Trophoblast cell (in vitro differentiated cells and primary cell): Measurements from ENCODE around the gene SYTL1.
A peak's percentile ranks its signal among the peaks of the same experiment; 100 is the strongest.

ENCODE experiments used
- DNase-seq, 2 donors: peaks; one replicate each; pipeline ENCODE4 v3.0.0-alpha.2; 2016
- H2AFZ ChIP-seq: 2 replicates; pipeline ENCODE4 v1.6.1; 2013; ENCODE audit warnings: low read length, moderate library complexity, mild to moderate bottlenecking; ENCODE audit not compliant: insufficient read depth, poor library complexity
- H2AK5ac ChIP-seq: 2 replicates; pipeline ENCODE4 v1.6.1; 2013; ENCODE audit warnings: mild to moderate bottlenecking, low read length
- H2BK120ac ChIP-seq: 2 replicates; pipeline ENCODE4 v1.6.1; 2013; ENCODE audit warnings: low read length, mild to moderate bottlenecking, moderate library complexity; ENCODE audit not compliant: insufficient read depth, poor library complexity
- H2BK12ac ChIP-seq: 2 replicates; pipeline ENCODE4 v1.6.1; 2013; ENCODE audit warnings: mild to moderate bottlenecking, low read length, moderate library complexity
- H2BK5ac ChIP-seq: 2 replicates; pipeline ENCODE4 v1.6.1; 2013; ENCODE audit warnings: low read length, low read depth, moderate library complexity, mild to moderate bottlenecking; ENCODE audit not compliant: poor library complexity
- H3K14ac ChIP-seq: 2 replicates; pipeline ENCODE4 v1.6.1; 2013; ENCODE audit warnings: mild to moderate bottlenecking, low read length
- H3K18ac ChIP-seq: 2 replicates; pipeline ENCODE4 v1.6.1; 2013; ENCODE audit warnings: mild to moderate bottlenecking, low read length
- H3K23ac ChIP-seq: 2 replicates; pipeline ENCODE4 v1.6.1; 2013; ENCODE audit warnings: low read length
- H3K27ac ChIP-seq: 2 replicates; pipeline ENCODE4 v1.5.1; 2013; ENCODE audit warnings: low read depth, mild to moderate bottlenecking, inconsistent platforms, low read length, moderate library complexity
- H3K27me3 ChIP-seq: 2 replicates; pipeline ENCODE4 v1.6.1; 2013; ENCODE audit warnings: inconsistent platforms, mild to moderate bottlenecking, low read length, moderate library complexity; ENCODE audit not compliant: insufficient read depth
- H3K36me3 ChIP-seq, 2 experiments: 1 replicate in 1 of 2; 2 replicates in 1 of 2; pipeline ENCODE4 v1.6.1; 2013; ENCODE audit warnings: low read length in 2 of 2, mild to moderate bottlenecking in 2 of 2, moderate library complexity in 1 of 2; ENCODE audit not compliant: insufficient read depth in 2 of 2, control insufficient read depth in 1 of 2
- H3K4ac ChIP-seq: 2 replicates; pipeline ENCODE4 v1.6.1; 2013; ENCODE audit warnings: low read depth, mild to moderate bottlenecking, low read length, moderate library complexity
- H3K4me1 ChIP-seq, 2 experiments: 1 replicate in 1 of 2; 2 replicates in 1 of 2; pipeline ENCODE4 v1.6.1; 2013; ENCODE audit warnings: low read length in 2 of 2, mild to moderate bottlenecking in 2 of 2, moderate library complexity in 1 of 2; ENCODE audit not compliant: insufficient read depth in 2 of 2, control insufficient read depth in 1 of 2
- H3K4me2 ChIP-seq: 2 replicates; pipeline ENCODE4 v1.6.1; 2013; ENCODE audit warnings: inconsistent platforms, mild to moderate bottlenecking, low read length, moderate library complexity
- H3K4me3 ChIP-seq: 2 replicates; pipeline ENCODE4 v1.5.1; 2013; ENCODE audit warnings: mild to moderate bottlenecking, low read depth, low read length, inconsistent platforms
- H3K79me1 ChIP-seq: one replicate; pipeline ENCODE4 v1.6.1; 2013; ENCODE audit warnings: low read length
- H3K79me2 ChIP-seq: 2 replicates; pipeline ENCODE4 v1.6.1; 2013; ENCODE audit warnings: low read length, mild to moderate bottlenecking; ENCODE audit not compliant: control insufficient read depth, insufficient read depth, poor library complexity
- H3K9ac ChIP-seq: 2 replicates; pipeline ENCODE4 v1.6.1; 2013; ENCODE audit warnings: mild to moderate bottlenecking, low read length
- H3K9me3 ChIP-seq: 2 replicates; pipeline ENCODE4 v1.6.1; 2013; ENCODE audit warnings: low read depth, mild to moderate bottlenecking, control low read depth, inconsistent platforms, low read length; ENCODE audit not compliant: insufficient read depth
- H4K12ac ChIP-seq: 2 replicates; pipeline ENCODE4 v1.6.1; 2013; ENCODE audit warnings: low read depth, mild to moderate bottlenecking, low read length, moderate library complexity
- H4K8ac ChIP-seq: 2 replicates; pipeline ENCODE4 v1.6.1; 2013; ENCODE audit warnings: low read depth, mild to moderate bottlenecking, low read length, moderate library complexity
- H4K91ac ChIP-seq: one replicate; pipeline ENCODE4 v1.6.1; 2013; ENCODE audit warnings: low read depth, mild to moderate bottlenecking, low read length, moderate library complexity
- WGBS: extraction: QIAGEN DNeasy Blood & Tissue Kit; methylation state at CpG from one replicate; pipeline ENCODE4 v1.1.7; 2013; ENCODE audit warnings: missing lambda C conversion rate; ENCODE audit not compliant: insufficient read length, insufficient coverage; ENCODE audit errors: extremely low coverage; 5-methylcytosine and 5-hydroxymethylcytosine counted together

The SYTL1 gene

GRCh38 chr1:27399251-27400025, 57.6 kb downstream of the SYTL1 start:
- no peak overlapping the region for H2BK120ac ChIP-seq
- H3K79me1 ChIP-seq = no peaks in the 10 kb centered on the region
- H3K4me2 ChIP-seq = no peak overlapping the region
- H3K36me3 ChIP-seq = no peaks in the 10 kb centered on the region
- DNase-seq = no peak
- WGBS = no CpG with 5 or more reads among the region's 19 CpGs
- H2AFZ ChIP-seq = no peak overlapping the region
- H4K12ac ChIP-seq = no peak overlapping the region
- H3K9me3 ChIP-seq = peaks cover 4% of the 10 kb centered on the region
- H3K14ac ChIP-seq = no peak overlapping the region
- no peak overlapping the region for H3K23ac ChIP-seq
- H3K4ac ChIP-seq = no peak overlapping the region
- H3K9ac ChIP-seq = no peak overlapping the region
- no peak overlapping the region for H2BK5ac ChIP-seq
- no peak overlapping the region for H3K4me3 ChIP-seq
- H3K27me3 ChIP-seq = no peaks in the 10 kb centered on the region
- no peak overlapping the region for H4K91ac ChIP-seq
- H3K4me1 ChIP-seq = peaks cover 8 to 12% of the 10 kb centered on the region in 2 experiments
- no peak overlapping the region for H3K18ac ChIP-seq
- no peak overlapping the region for H3K27ac ChIP-seq
- H2AK5ac ChIP-seq = no peak overlapping the region
- no peak overlapping the region for H2BK12ac ChIP-seq
- no peaks in the 10 kb centered on the region for H3K79me2 ChIP-seq
- H4K8ac ChIP-seq = no peak overlapping the region

DNA sequence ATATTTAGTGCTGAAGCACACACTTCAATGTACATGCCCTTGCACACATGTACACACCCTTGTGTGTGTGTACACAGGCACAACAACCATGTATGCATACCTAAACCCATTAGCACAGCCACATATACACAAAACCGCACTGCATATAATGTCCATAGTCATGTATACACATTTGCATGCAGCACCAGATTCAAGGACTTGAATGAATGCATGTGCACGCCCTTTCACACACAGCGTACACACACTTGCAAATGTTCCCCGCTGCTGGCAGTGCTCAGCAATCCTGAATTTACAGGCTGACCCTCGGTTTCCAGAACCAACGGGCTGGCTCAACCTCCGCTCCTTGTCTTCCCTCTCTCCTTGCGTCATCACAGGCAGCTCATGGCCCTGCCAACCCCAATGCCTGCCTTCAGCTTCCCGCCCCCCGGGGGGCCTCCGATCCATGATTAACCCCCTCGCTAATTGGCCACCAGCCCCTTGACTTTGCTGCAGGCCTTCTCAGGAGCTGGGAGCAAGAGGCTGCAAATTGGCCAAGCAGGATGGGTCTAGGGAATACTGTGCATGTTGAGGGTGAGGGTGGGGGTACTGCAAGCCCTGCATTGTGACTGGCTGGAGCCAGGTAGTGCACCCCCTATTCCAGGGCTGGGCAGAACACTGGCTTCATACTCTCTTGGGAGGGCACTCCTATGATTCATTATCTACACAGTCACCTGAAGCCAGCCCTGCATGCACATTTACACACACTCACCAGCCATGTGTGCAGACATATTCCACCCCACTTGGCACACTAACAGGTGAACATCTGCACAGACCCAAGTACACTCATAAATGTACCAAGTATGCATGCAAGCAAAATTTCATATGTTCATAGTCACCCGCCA, 58.5 kb downstream of the SYTL1 start:
- WGBS = no CpG with 5 or more reads among the region's 13 CpGs

DNA sequence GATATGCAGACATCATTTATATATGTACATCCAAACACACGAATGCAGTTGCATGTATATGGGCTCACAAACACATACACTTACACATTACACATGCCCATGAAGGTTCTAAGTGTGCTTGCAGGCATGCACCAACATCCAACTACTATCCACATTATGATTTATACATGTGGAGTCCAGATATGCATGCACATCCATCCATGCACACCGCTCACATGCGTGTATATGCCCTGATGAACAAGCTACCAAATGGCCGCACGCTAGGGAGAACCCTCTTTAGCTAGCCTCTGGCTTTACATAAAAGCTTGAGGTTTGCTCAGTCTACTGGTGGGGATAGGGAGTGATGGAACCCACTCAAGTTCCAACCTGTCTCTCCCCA, 59.1 kb downstream of the SYTL1 start:
- H3K27ac ChIP-seq = no peak overlapping the region
- H3K4ac ChIP-seq = no peak overlapping the region
- no peaks in the 10 kb centered on the region for H3K36me3 ChIP-seq
- peaks cover 4% of the 10 kb centered on the region for H3K9me3 ChIP-seq
- no peak overlapping the region for H3K4me3 ChIP-seq
- H2BK5ac ChIP-seq = no peak overlapping the region
- H4K91ac ChIP-seq = no peak overlapping the region
- H3K9ac ChIP-seq = no peak overlapping the region
- H3K18ac ChIP-seq = no peak overlapping the region
- peaks cover 4% of the 10 kb centered on the region for H3K79me1 ChIP-seq
- no peak overlapping the region for H4K8ac ChIP-seq
- H2BK120ac ChIP-seq = no peak overlapping the region
- H3K27me3 ChIP-seq = no peaks in the 10 kb centered on the region
- no peak overlapping the region for H2AK5ac ChIP-seq
- no CpG with 5 or more reads among the region's 5 CpGs for WGBS
- no peak overlapping the region for H3K14ac ChIP-seq
- no peak overlapping the region for H2BK12ac ChIP-seq
- H3K23ac ChIP-seq = no peak overlapping the region
- H4K12ac ChIP-seq = no peak overlapping the region
- H3K79me2 ChIP-seq = no peaks in the 10 kb centered on the region
- H3K4me1 ChIP-seq = peaks cover 11 to 20% of the 10 kb centered on the region in 2 experiments
- no peak overlapping the region for H2AFZ ChIP-seq
- no peak for DNase-seq
- H3K4me2 ChIP-seq = no peak overlapping the region

More for the DNA sequence above, 58.5 kb downstream of the SYTL1 start:
- Histone ChIP-seq H3K4me2 (no peak overlapping the region), H2BK12ac (no peak overlapping the region), H3K23ac (no peak overlapping the region), H3K14ac (no peak overlapping the region), H3K9me3 (peaks cover 4% of the 10 kb centered on the region), H3K27me3 (no peaks in the 10 kb centered on the region), H2AFZ (no peak overlapping the region), H3K4ac (no peak overlapping the region), H3K27ac (no peak overlapping the region), H3K36me3 (no peaks in the 10 kb centered on the region), H4K8ac (no peak overlapping the region), H3K79me2 (no peaks in the 10 kb centered on the region), H4K91ac (no peak overlapping the region), H2BK5ac (no peak overlapping the region), H2BK120ac (no peak overlapping the region), H3K79me1 (peaks cover 4% of the 10 kb centered on the region), H3K4me3 (no peak overlapping the region), H4K12ac (no peak overlapping the region), H3K9ac (no peak overlapping the region), H3K4me1 (peaks cover 11 to 18% of the 10 kb centered on the region in 2 experiments), H2AK5ac (no peak overlapping the region), H3K18ac (no peak overlapping the region)
- no peak for DNase-seq

GRCh38 chr1:27402349-27402754, 60.5 kb downstream of the SYTL1 start:
- Histone ChIP-seq H3K4me3 (no peak overlapping the region), H3K27me3 (no peaks in the 10 kb centered on the region), H4K91ac (peak overlapping the region; percentile 16), H2BK12ac (no peak overlapping the region), H3K14ac (no peak overlapping the region), H3K4me1 (peaks cover 11 to 23% of the 10 kb centered on the region in 2 experiments), H4K12ac (no peak overlapping the region), H3K4ac (no peak overlapping the region), H2AK5ac (no peak overlapping the region), H3K79me2 (no peaks in the 10 kb centered on the region), H2BK120ac (no peak overlapping the region), H3K23ac (no peak overlapping the region), H3K9me3 (peaks cover 4% of the 10 kb centered on the region), H2BK5ac (no peak overlapping the region), H3K18ac (no peak overlapping the region), H2AFZ (no peak overlapping the region), H3K79me1 (peaks cover 4% of the 10 kb centered on the region), H4K8ac (peak overlapping the region; percentile 19), H3K27ac (no peak overlapping the region), H3K9ac (no peak overlapping the region), H3K36me3 (peaks cover 5 to 6% of the 10 kb centered on the region in 2 experiments), H3K4me2 (no peak overlapping the region)
- peak in 1 of 2 donors; percentile 33 for DNase-seq
- WGBS = no CpG with 5 or more reads among the region's 8 CpGs
